ENCODE data around the gene LRRC4C.
"Not testable (repeated sequence)": the region's sequence is repeated elsewhere in the genome, so short reads cannot be mapped to it uniquely, and the experiment has no call there.

Gene LRRC4C

DNA sequence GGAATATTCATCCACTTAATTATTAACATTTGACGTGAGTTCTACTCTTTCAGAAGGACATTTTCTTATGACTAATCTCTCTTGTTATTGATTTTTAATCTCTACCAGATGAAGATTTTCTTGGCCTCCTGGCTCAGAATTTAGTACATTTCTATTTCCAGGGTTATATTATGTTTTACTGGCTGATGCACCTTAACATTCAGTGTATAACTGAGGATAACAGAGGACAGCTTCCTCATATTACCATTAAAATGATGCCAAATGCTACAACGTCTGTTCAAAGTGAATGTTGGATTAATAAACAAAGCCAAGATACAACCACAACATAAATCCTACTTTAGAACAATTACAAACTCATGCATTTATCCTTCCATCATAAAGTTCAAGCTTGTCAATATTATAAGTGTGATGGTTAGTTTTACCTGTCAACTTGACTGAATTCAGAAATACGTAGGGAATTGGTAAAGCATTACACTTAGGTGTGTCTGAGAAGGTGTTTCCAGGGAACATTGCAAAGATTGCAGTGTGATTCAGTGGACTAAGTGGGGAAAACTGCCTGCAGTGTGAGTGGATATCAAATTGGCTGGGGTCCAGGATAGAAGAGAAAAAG is 485.2 kb downstream of the LRRC4C start:
- Mint-ChIP-seq H3K27ac (no peak overlapping the region), H3K9me3 (peaks cover 26% of the 10 kb centered on the region)

DNA sequence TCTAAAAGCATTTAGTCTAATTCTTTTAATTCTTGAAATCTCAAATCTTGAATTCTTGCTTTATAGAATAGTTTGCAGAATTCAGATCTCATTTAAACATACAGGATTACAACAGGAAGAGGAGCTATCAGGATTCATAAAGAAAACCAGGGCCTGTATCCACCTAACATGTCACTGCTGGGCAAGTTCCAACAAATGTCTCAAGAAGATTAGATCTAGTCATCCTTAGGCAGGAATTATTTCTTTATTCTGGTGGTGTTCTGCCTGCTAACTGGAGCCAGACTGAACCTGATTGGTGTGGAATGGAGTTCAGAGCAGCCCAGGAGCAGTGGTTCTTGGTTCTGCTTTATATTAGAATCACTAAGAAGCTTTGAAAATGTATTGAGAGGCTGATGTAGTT is 500.7 kb downstream of the LRRC4C start:
- no peaks in the 10 kb centered on the region for H3K4me1 Mint-ChIP-seq (ENCODE audit: low read depth)
- H3K36me3 Mint-ChIP-seq (ENCODE audit: low read depth): no peaks in the 10 kb centered on the region
- no peak overlapping the region for H3K27ac Mint-ChIP-seq
- H3K9me3 Mint-ChIP-seq: peaks cover 23% of the 10 kb centered on the region
- no peak overlapping the region for H3K4me3 Mint-ChIP-seq
- no peaks in the 10 kb centered on the region for H3K27me3 Mint-ChIP-seq

More for the DNA sequence above, 485.2 kb downstream of the LRRC4C start:
- Mint-ChIP-seq H3K27me3 (no peaks in the 10 kb centered on the region), H3K4me3 (no peak overlapping the region), H3K4me1 (ENCODE audit: low read depth) (no peaks in the 10 kb centered on the region), H3K36me3 (ENCODE audit: low read depth) (no peaks in the 10 kb centered on the region)

DNA sequence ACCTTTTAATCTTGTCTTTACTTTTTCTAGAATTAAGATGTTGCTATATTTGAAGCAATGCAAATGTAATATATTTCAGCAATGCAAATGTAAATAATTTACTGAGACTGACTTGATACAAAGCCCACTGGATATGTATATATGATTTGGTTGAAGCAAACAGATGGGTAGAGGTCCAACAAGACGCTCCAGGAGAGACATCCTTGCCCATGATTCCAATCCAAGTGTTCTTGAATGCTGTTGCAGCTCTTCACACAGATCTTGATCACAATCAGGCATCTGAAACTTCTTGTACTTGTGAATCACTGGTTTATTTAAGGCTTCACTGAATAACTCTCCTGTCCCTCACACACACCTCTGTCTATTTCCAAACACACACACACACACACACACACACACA is 507.0 kb downstream of the LRRC4C start:
- Mint-ChIP-seq H3K4me1 (ENCODE audit: low read depth) (no peaks in the 10 kb centered on the region), H3K27ac (no peak overlapping the region), H3K27me3 (no peaks in the 10 kb centered on the region), H3K4me3 (no peak overlapping the region), H3K9me3 (peaks cover 14% of the 10 kb centered on the region), H3K36me3 (ENCODE audit: low read depth) (no peaks in the 10 kb centered on the region)

DNA sequence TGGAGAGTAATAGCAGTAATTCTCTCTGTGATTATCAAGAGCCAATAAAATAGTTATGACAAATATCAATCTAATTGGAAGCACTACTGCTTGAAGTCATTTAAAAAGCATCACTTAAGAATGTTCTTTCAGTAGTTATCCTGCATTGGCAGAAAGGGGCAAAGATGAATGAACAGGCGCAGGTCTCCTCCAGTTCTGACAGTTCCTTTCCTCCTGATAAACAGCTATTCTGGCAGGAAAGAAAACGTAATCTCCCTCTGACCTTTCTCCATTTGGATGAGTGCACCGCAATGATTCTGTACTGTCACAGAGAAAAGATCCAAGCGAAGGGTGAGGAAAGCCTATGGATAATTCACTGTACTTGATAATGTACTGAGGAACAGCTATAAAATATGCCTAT is 521.5 kb downstream of the LRRC4C start:
- no peak overlapping the region for H3K27ac Mint-ChIP-seq

DNA sequence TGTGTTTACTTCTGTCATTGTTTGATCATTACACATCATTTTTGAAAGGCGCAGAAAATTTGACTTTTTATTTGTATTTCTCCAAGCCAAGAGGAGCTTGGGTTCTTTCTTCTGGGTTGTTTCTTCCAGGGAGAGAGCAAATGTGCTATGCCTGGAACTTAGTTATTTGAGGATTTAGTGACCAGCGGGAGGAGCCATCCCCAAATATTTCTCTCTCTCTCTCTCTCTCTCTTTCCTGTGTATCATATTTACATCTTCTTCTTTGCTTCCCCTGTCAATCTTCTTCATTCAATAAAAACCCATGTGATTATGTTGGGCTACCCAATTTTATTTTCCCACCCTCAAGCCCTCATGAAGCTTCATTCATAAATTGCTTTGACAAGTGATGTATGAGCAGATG is 534.5 kb downstream of the LRRC4C start:
- Mint-ChIP-seq H3K9me3 (peaks cover 7% of the 10 kb centered on the region), H3K36me3 (ENCODE audit: low read depth) (no peaks in the 10 kb centered on the region), H3K4me3 (no peak overlapping the region), H3K27ac (no peak overlapping the region), H3K27me3 (no peaks in the 10 kb centered on the region), H3K4me1 (ENCODE audit: low read depth) (no peaks in the 10 kb centered on the region)

More for the DNA sequence above, 521.5 kb downstream of the LRRC4C start:
- peaks cover 28% of the 10 kb centered on the region for H3K9me3 Mint-ChIP-seq
- H3K27me3 Mint-ChIP-seq: no peaks in the 10 kb centered on the region
- H3K36me3 Mint-ChIP-seq (ENCODE audit: low read depth): no peaks in the 10 kb centered on the region
- no peak overlapping the region for H3K4me3 Mint-ChIP-seq
- no peaks in the 10 kb centered on the region for H3K4me1 Mint-ChIP-seq (ENCODE audit: low read depth)

DNA sequence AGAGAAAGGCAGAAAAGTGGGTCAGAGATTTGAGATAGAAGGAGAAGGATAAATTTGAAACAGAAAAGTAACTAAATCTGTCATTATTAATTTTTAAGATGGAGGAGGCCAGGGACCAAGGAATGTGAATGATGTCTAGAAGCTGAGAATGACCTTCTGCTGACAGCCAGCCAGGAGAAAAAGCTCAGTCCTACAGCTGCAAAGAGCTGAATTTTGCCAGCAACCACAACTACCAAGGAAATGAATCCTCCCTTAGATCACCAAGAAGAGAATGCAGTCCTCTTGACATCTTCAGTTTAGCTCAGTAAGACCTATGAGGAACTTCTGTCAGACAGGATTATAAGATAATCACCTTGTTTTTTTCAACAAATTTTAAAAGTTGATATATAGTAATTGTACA is 538.2 kb downstream of the LRRC4C start:
- Mint-ChIP-seq H3K4me3 (no peak overlapping the region), H3K27ac (no peak overlapping the region), H3K27me3 (no peaks in the 10 kb centered on the region), H3K36me3 (ENCODE audit: low read depth) (no peaks in the 10 kb centered on the region), H3K9me3 (peaks cover 4% of the 10 kb centered on the region), H3K4me1 (ENCODE audit: low read depth) (no peaks in the 10 kb centered on the region)

DNA sequence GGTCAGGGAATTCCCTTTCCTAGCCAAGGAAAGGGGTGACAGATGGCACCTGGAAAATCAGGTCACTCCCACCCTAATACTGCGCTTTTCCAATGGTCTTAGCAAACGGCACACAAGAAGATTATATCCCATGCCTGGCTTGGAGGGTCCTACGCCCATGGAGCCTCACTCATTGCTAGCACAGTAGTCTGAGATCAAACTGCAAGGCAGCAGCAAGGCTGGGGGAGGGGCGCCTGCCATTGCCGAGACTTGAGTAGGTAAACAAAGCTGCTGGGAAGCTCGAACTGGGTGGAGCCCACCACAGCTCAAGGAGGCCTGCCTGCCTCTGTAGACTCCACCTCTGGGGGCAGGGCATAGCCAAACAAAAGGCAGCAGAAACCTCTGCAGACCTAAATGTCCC is 548.7 kb downstream of the LRRC4C start:
- H3K27me3 Mint-ChIP-seq; H3K27ac Mint-ChIP-seq; H3K4me3 Mint-ChIP-seq; H3K36me3 Mint-ChIP-seq (ENCODE audit: low read depth); H3K4me1 Mint-ChIP-seq (ENCODE audit: low read depth): not testable (repeated sequence)
- H3K9me3 Mint-ChIP-seq: peaks cover 17% of the 10 kb centered on the region

DNA sequence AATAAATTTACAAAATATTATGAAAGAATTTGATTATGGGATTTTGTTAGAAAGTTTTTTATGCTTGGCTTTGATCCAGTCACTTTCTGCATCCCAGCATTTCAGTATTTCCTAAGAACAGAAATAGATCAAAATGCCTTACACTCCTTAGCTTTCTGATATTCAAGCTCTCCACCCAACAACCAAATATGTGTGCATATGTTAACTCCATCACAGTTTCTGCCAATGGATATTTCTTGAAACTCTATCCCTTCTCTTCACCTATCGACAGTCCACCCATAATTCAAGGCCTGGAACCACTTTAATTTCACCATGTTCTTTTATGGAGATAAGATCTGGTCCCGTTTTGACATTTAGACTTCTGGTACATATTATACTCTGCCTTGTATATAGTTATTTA is 565.0 kb downstream of the LRRC4C start:
- H3K9me3 Mint-ChIP-seq: peaks cover 26% of the 10 kb centered on the region

DNA sequence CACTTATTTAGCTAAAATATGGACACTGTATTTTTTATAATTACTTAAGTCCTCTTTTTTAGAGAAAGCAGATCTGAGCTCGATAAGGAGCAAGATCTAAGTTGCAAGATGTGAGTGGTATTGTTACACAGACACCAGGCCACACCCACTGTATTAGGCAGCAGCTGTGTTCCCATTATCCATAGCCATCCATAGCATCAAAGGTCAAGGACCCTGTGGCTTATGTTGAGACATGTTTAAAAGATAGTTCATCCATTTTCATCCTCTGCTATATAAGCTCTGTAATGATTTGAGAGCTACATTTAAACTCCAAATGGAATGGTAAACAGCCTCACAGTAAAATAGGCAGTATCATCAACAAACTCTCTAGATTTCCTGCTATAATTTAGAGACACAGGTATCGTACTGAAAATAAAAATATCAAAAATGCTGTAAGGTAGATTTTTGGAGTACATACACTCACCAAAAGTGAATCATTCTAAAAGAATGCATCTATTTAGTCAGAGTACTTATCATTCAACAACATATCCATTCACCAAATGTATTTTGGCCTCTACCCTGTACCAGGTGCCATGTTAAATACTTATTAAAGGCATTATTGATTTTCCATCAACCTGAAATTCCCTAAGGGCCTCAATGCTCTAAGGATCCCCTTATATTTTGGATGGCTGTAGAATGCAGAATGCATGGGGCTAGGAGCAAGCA is 574.0 kb downstream of the LRRC4C start:
- H3K9me3 Mint-ChIP-seq: peaks cover 6% of the 10 kb centered on the region
- H3K4me1 Mint-ChIP-seq (ENCODE audit: low read depth): no peaks in the 10 kb centered on the region
- H3K27me3 Mint-ChIP-seq: no peaks in the 10 kb centered on the region
- no peaks in the 10 kb centered on the region for H3K36me3 Mint-ChIP-seq (ENCODE audit: low read depth)
- no peak overlapping the region for H3K27ac Mint-ChIP-seq
- H3K4me3 Mint-ChIP-seq: no peak overlapping the region

More for the DNA sequence above, 565.0 kb downstream of the LRRC4C start:
- Mint-ChIP-seq H3K4me1 (ENCODE audit: low read depth) (no peaks in the 10 kb centered on the region), H3K27me3 (no peaks in the 10 kb centered on the region), H3K36me3 (ENCODE audit: low read depth) (no peaks in the 10 kb centered on the region), H3K27ac (no peak overlapping the region), H3K4me3 (no peak overlapping the region)

DNA sequence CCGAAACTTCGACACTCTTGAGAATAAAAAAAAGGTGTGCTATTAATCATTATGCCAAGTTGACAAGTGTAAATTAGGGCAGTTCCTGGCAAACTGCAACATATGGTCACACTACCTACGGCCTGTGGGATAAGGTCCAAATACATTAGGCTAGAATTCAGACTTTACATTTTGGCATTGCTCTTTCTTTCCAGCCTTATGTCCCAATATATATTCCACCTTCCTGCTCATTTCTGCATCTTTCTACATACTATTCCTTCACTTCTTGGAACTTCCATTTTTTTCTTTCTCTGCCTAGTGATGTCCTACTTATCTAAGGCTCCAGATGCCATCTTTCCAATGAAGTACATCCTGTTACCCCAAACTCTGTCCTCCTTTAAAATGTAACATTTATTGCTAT is 577.2 kb downstream of the LRRC4C start:
- no peak overlapping the region for H3K4me3 Mint-ChIP-seq

DNA sequence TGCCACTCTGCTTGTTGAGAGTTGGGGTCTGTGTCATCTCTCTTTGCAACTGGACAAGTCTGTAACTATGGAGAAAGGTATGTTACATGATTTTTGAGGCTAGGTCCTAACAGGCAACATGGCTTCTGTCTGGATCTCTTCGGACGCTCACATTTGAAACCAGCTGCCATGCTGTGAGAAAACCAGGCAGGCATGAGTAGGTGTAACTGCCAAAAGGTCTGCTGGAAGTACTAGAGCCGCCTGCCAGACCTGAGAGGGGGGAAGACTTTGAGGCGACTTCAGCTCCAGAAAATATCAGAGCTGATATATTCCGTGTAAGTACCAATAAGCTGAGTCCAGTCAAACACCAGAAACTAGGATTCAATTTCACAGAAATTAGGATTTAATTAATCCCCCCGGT is 579.5 kb downstream of the LRRC4C start:
- H3K36me3 Mint-ChIP-seq (ENCODE audit: low read depth): no peaks in the 10 kb centered on the region
- H3K4me3 Mint-ChIP-seq: no peak overlapping the region
- peaks cover 4% of the 10 kb centered on the region for H3K9me3 Mint-ChIP-seq
- H3K4me1 Mint-ChIP-seq (ENCODE audit: low read depth): no peaks in the 10 kb centered on the region
- H3K27me3 Mint-ChIP-seq: no peaks in the 10 kb centered on the region
- no peak overlapping the region for H3K27ac Mint-ChIP-seq

More for the DNA sequence above, 577.2 kb downstream of the LRRC4C start:
- Mint-ChIP-seq H3K4me1 (ENCODE audit: low read depth) (no peaks in the 10 kb centered on the region), H3K9me3 (peaks cover 4% of the 10 kb centered on the region), H3K36me3 (ENCODE audit: low read depth) (no peaks in the 10 kb centered on the region), H3K27me3 (no peaks in the 10 kb centered on the region), H3K27ac (no peak overlapping the region)

DNA sequence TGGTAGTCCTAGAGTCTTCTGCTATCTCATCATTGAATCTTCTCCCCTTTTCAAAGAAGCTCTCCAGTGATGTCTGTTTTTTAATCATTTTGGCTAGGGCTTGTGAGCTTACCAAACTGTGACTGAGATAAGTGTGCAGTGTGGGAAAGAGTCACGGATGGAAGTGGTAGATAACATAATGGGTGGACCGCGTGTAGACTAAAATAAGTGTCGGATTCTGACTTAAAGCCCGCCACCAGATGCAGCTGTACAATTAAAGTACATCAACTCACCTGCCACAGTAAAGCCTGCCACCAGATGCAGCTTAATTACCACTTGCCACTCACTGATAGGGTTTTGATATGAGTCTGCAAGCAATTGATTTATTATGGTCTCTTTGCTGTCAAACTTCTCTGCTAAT is 581.5 kb downstream of the LRRC4C start:
- Mint-ChIP-seq H3K27me3 (no peaks in the 10 kb centered on the region), H3K36me3 (ENCODE audit: low read depth) (no peaks in the 10 kb centered on the region), H3K9me3 (peaks cover 8% of the 10 kb centered on the region), H3K27ac (no peak overlapping the region), H3K4me1 (ENCODE audit: low read depth) (no peaks in the 10 kb centered on the region), H3K4me3 (no peak overlapping the region)

DNA sequence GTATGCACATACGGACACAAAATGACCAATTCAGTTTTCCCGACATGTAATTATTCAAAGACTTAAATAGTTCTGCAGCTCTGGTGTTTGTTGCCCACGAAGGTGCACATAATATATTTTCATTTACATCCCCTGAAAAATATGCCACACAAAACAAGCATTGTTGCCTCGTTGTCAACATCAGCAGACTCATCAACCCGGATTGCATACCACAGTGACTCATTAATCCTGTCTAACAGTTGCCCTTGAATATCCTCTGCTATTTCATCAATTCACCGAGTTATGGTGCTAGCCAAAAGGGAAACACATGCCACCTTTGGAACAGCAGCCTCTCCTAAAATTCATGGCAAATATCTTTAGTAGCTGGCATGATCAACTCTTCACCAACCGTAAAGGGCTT is 582.2 kb downstream of the LRRC4C start:
- Mint-ChIP-seq H3K36me3 (ENCODE audit: low read depth) (no peaks in the 10 kb centered on the region), H3K4me1 (ENCODE audit: low read depth) (no peaks in the 10 kb centered on the region), H3K4me3 (no peak overlapping the region)

DNA sequence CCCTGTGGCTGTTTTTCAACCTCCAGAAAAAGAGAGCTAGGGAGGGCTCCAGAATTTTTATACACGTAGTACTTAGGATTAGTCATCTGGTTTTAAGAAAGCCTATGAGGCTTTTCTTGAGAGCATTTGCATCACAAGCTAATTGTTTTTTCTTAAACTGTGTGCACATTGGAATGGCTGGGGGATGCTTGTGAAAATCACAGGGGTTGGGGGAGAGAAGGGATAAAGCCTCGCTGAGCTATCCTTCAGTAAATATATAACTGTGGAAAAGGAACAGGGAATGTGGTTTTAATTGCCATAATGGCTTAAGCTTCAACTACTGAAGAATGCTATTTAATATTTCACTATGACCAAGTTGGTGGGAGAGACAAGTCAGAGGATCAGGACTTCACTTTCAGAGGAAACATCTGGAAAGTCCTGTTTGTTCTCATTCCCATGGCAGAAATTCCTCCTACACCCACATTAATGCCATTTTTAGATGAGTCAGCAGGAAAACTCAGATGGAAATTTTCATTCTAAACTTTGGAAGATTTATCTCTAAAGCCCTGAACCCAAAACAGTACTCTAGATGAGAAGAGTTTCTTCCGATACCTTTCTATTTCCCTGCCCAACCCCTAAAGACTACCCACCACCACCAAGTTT is 591.3 kb downstream of the LRRC4C start:
- Mint-ChIP-seq H3K27me3 (no peaks in the 10 kb centered on the region), H3K9me3 (peaks cover 16% of the 10 kb centered on the region)

More for the DNA sequence above, 582.2 kb downstream of the LRRC4C start:
- Mint-ChIP-seq H3K27ac (no peak overlapping the region), H3K9me3 (peaks cover 8% of the 10 kb centered on the region), H3K27me3 (no peaks in the 10 kb centered on the region)

DNA sequence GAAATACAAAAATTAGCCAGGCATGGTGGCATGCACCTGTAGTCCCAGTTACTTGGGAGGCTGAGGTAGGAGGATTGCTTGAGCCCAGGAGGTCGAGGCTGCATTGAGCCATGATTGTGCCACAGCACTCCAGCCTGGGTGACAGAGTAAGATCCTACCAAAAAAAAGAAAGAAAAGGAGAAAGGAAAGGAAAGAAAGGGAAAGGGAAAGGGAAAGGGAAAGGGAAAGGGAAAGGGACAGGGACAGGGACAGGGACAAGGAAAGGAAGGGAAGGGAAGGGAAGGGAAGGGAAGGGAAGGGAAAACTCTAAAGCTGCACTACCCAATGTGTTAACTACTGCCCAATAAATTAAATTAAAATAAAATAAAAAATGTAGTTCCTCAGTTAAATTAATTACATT is 601.7 kb downstream of the LRRC4C start:
- not testable (repeated sequence) for H3K36me3 Mint-ChIP-seq (ENCODE audit: low read depth); H3K9me3 Mint-ChIP-seq; H3K4me3 Mint-ChIP-seq; H3K27ac Mint-ChIP-seq; H3K27me3 Mint-ChIP-seq; H3K4me1 Mint-ChIP-seq (ENCODE audit: low read depth)

More for the DNA sequence above, 591.3 kb downstream of the LRRC4C start:
- Mint-ChIP-seq H3K27ac (no peak overlapping the region), H3K4me3 (no peak overlapping the region), H3K4me1 (ENCODE audit: low read depth) (no peaks in the 10 kb centered on the region), H3K36me3 (ENCODE audit: low read depth) (no peaks in the 10 kb centered on the region)
